Measurements from ENCODE around the gene SRPRB. TPM values are rescaled to one million over a fixed set of nuclear protein-coding genes. Genes with fewer than 3 reads are reported as not detected.
"Not testable (repeated sequence)": the region's sequence is repeated elsewhere in the genome, so short reads cannot be mapped to it uniquely, and the experiment has no call there.

SRPRB gene
- total and polyA plus RNA-seq, 2 donors (not counting 3 experiments of a cell fraction or from before 2014, with no cell fraction given): 22.7 to 69.2 TPM

DNA sequence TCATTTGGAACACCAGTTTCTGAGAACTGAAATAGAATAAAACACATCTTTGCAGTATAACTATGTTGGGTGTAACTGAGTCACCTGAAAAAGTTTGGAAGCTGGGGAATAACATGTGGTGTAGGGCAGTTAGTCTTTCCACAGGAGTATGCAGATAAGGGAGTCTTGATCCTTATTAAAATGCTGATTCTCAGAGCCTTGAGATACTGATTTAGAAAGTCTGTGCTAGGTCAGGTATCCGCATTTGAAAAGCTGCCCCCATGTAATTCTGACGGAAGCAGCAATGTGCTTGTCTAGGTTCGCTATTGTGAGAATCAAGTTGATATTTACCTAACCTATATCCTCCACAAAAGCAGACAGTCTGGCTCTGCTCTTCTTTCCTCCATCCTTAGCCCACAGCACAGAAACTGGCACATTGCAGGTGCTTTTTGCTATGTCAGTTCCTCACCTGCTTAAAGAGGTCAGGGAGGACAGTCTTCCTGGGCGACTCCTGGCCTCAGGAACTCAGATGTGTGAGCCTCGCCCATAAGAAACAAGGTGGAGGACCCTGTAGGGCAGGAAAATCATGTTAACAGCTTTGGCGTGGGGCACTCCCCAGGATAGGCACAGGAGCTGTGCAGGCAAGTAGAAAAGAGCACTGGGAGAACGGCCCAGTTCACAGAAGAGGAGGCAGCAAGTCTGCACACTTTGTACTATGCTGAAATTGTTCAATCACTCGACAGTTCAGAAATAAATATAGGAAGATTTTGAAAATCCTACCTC lies 27.6 kb upstream of the SRPRB start:
- no peaks in the 10 kb centered on the region for H3K4me1 ChIP-seq (ENCODE audit: control insufficient read depth, extremely low read depth, insufficient read depth, low read length)
- POLR2A ChIA-PET: no interaction called here
- H3K9me1 ChIP-seq (replicated peaks; ENCODE audit: control insufficient read depth, extremely low read depth, insufficient read depth, low read length): no peaks in the 10 kb centered on the region
- intact Hi-C loops (cut with micrococcal nuclease) (no loop called here), dilution Hi-C loops (cut with MboI; ENCODE audit: extremely low pct_ligation_motif_present, low sequenced_read_pairs) (no loop called here)
- no peaks in the 10 kb centered on the region for H3K79me2 ChIP-seq (ENCODE audit: control insufficient read depth, insufficient read depth, low read length)
- H3K36me3 ChIP-seq (ENCODE audit: control insufficient read depth in 2 of 2, extremely low read depth in 1 of 2, insufficient read depth in 2 of 2, low read length in 2 of 2): no peaks in the 10 kb centered on the region
- no peak overlapping the region for H3K27ac ChIP-seq (ENCODE audit: insufficient read depth, low read depth, low read length)
- no peak overlapping the region for H2AFZ ChIP-seq (ENCODE audit: low read depth, low read length)
- no peaks in the 10 kb centered on the region for H3K9me3 ChIP-seq (replicated peaks; ENCODE audit: control insufficient read depth, insufficient read depth, low read length)
- no peak for DNase-seq (ENCODE audit: low read depth, low spot score)
- no peak overlapping the region for H3K4me3 ChIP-seq (replicated peaks in 1 of 3; ENCODE audit: insufficient read depth in 1 of 3, low read depth in 1 of 3, low read length in 3 of 3)
- CTCF ChIA-PET: no interaction called here
- H3K27me3 ChIP-seq (ENCODE audit: control insufficient read depth in 2 of 2, insufficient read depth in 2 of 2, low read length in 2 of 2): peaks cover 1 to 3% of the 10 kb centered on the region in 2 experiments
- FAIRE-seq: no peak
- TF ChIP-seq POLR2A (IDR thresholded peaks at IDR 0.05; ENCODE audit: low read depth, low read length) (no peak), POLR2AphosphoS5 (IDR thresholded peaks at IDR 0.05; ENCODE audit: insufficient read depth, low read depth, low read length) (no peak), MYC (IDR thresholded peaks at IDR 0.05; ENCODE audit: low read depth, low read length) (no peak), JUN (IDR thresholded peaks at IDR 0.05; ENCODE audit: borderline replicate concordance, insufficient read depth, insufficient read length, low read depth) (no peak)
- H3K4me2 ChIP-seq (ENCODE audit: insufficient read depth, low read length): no peak overlapping the region
- BruUV-seq (replicated peaks): no TSS peak
- no peaks in the 10 kb centered on the region for H4K20me1 ChIP-seq (replicated peaks; ENCODE audit: control insufficient read depth, extremely low read depth, insufficient read depth, low read length)
- no peak overlapping the region for H3K9ac ChIP-seq (replicated peaks; ENCODE audit: extremely low read depth, insufficient read depth, low read length)

DNA sequence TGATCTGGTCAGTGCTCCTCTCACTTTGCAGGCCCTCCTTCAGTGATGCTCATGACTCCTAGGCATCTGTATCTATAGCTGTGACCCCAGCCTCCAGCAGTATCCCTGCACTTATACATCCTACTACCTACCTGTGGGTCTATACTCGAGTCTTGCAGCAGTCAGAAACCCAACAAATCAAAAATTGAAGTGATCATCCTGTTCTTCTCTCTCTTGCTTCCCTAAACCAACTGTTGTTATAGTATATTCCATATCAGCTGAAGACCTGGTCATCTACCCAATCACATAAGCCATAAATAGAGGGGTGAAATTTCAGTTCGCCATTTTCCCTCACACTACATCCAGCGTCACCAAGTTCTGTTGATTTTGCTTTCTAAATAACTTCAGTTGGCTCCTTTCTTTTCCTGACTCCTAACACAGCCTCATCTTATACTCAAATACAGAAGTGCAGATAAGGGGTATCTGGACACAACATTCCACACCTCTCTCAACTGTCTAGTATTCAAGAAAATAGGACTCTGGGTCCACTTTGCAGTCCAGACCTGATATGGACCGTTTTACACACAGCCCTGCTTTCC lies 25.9 kb upstream of the SRPRB start:
- dilution Hi-C loops (cut with MboI; ENCODE audit: extremely low pct_ligation_motif_present, low sequenced_read_pairs) (no loop called here), intact Hi-C loops (cut with micrococcal nuclease) (no loop called here)

DNA sequence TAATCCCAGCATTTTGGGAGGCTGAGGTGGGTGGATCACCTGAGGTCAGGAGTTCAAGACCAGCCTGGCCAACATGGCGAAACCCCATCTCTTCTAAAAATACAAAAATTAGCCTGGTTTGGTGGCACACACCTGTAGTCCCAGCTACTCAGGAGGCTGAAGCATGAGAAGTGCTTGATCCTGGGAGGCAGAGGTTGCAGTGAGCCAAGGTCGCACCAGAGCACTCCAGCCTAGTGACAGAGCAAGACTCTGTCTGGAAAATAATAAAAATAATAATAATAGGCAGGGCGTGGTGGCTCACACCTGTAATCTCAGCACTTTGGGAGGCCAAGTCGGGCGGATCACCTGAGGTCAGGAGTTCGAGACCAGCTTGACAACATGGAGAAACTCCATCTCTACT lies 24.9 kb upstream of the SRPRB start:
- FAIRE-seq; H2AFZ ChIP-seq (ENCODE audit: low read depth, low read length); dilution Hi-C loops (cut with MboI; ENCODE audit: extremely low pct_ligation_motif_present, low sequenced_read_pairs); H3K4me2 ChIP-seq (ENCODE audit: insufficient read depth, low read length); POLR2A ChIA-PET; H3K4me3 ChIP-seq (replicated peaks in 1 of 3; ENCODE audit: insufficient read depth in 1 of 3, low read depth in 1 of 3, low read length in 3 of 3); BruUV-seq (replicated peaks); H3K36me3 ChIP-seq (ENCODE audit: control insufficient read depth in 2 of 2, extremely low read depth in 1 of 2, insufficient read depth in 2 of 2, low read length in 2 of 2); DNase-seq (ENCODE audit: low read depth, low spot score); H3K79me2 ChIP-seq (ENCODE audit: control insufficient read depth, insufficient read depth, low read length); H3K9me1 ChIP-seq (replicated peaks; ENCODE audit: control insufficient read depth, extremely low read depth, insufficient read depth, low read length); H3K9ac ChIP-seq (replicated peaks; ENCODE audit: extremely low read depth, insufficient read depth, low read length); H3K27ac ChIP-seq (ENCODE audit: insufficient read depth, low read depth, low read length); CTCF ChIA-PET; H4K20me1 ChIP-seq (replicated peaks; ENCODE audit: control insufficient read depth, extremely low read depth, insufficient read depth, low read length); H3K4me1 ChIP-seq (ENCODE audit: control insufficient read depth, extremely low read depth, insufficient read depth, low read length); intact Hi-C loops (cut with micrococcal nuclease); H3K9me3 ChIP-seq (replicated peaks; ENCODE audit: control insufficient read depth, insufficient read depth, low read length): not testable (repeated sequence)
- H3K27me3 ChIP-seq (ENCODE audit: control insufficient read depth in 2 of 2, insufficient read depth in 2 of 2, low read length in 2 of 2): peaks cover 1 to 12% of the 10 kb centered on the region in 2 experiments

More for the DNA sequence above, 25.9 kb upstream of the SRPRB start:
- H3K36me3 ChIP-seq (ENCODE audit: control insufficient read depth in 2 of 2, extremely low read depth in 1 of 2, insufficient read depth in 2 of 2, low read length in 2 of 2): no peaks in the 10 kb centered on the region
- BruUV-seq (replicated peaks): no TSS peak
- FAIRE-seq: no peak
- no peak overlapping the region for H3K4me3 ChIP-seq (replicated peaks in 1 of 3; ENCODE audit: insufficient read depth in 1 of 3, low read depth in 1 of 3, low read length in 3 of 3)
- H2AFZ ChIP-seq (ENCODE audit: low read depth, low read length): no peak overlapping the region
- H3K4me1 ChIP-seq (ENCODE audit: control insufficient read depth, extremely low read depth, insufficient read depth, low read length): no peaks in the 10 kb centered on the region
- H3K9ac ChIP-seq (replicated peaks; ENCODE audit: extremely low read depth, insufficient read depth, low read length): no peak overlapping the region
- H3K9me3 ChIP-seq (replicated peaks; ENCODE audit: control insufficient read depth, insufficient read depth, low read length): no peaks in the 10 kb centered on the region
- H3K9me1 ChIP-seq (replicated peaks; ENCODE audit: control insufficient read depth, extremely low read depth, insufficient read depth, low read length): no peaks in the 10 kb centered on the region
- no peaks in the 10 kb centered on the region for H4K20me1 ChIP-seq (replicated peaks; ENCODE audit: control insufficient read depth, extremely low read depth, insufficient read depth, low read length)
- CTCF ChIA-PET: no interaction called here
- H3K79me2 ChIP-seq (ENCODE audit: control insufficient read depth, insufficient read depth, low read length): no peaks in the 10 kb centered on the region
- POLR2A ChIA-PET: no interaction called here
- no peak for DNase-seq (ENCODE audit: low read depth, low spot score)
- peaks cover 1 to 12% of the 10 kb centered on the region in 2 experiments for H3K27me3 ChIP-seq (ENCODE audit: control insufficient read depth in 2 of 2, insufficient read depth in 2 of 2, low read length in 2 of 2)
- TF ChIP-seq FOS (IDR thresholded peaks at IDR 0.05; ENCODE audit: borderline replicate concordance, insufficient read depth, low read length): no peak
- TF ChIP-seq POLR2A (IDR thresholded peaks at IDR 0.05; ENCODE audit: low read depth, low read length): no peak
- TF ChIP-seq MYC (IDR thresholded peaks at IDR 0.05; ENCODE audit: low read depth, low read length): no peak
- TF ChIP-seq, protein P1, sequence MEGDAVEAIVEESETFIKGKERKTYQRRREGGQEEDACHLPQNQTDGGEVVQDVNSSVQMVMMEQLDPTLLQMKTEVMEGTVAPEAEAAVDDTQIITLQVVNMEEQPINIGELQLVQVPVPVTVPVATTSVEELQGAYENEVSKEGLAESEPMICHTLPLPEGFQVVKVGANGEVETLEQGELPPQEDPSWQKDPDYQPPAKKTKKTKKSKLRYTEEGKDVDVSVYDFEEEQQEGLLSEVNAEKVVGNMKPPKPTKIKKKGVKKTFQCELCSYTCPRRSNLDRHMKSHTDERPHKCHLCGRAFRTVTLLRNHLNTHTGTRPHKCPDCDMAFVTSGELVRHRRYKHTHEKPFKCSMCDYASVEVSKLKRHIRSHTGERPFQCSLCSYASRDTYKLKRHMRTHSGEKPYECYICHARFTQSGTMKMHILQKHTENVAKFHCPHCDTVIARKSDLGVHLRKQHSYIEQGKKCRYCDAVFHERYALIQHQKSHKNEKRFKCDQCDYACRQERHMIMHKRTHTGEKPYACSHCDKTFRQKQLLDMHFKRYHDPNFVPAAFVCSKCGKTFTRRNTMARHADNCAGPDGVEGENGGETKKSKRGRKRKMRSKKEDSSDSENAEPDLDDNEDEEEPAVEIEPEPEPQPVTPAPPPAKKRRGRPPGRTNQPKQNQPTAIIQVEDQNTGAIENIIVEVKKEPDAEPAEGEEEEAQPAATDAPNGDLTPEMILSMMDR (IDR thresholded peaks at IDR 0.05; ENCODE audit: extremely low read depth in 1 of 2, insufficient read depth in 1 of 2, low read depth in 1 of 2, low read length in 2 of 2): no peak
- TF ChIP-seq GATA2 (IDR thresholded peaks at IDR 0.05; ENCODE audit: insufficient read depth, insufficient read length, low read depth, low read length): no peak
- no peak for TF ChIP-seq EZH2 (IDR thresholded peaks at IDR 0.05; ENCODE audit: borderline replicate concordance, low read depth, low read length, severe bottlenecking)
- no peak overlapping the region for H3K4me2 ChIP-seq (ENCODE audit: insufficient read depth, low read length)
- H3K27ac ChIP-seq (ENCODE audit: insufficient read depth, low read depth, low read length): no peak overlapping the region
